GM21390 (cell line): Measurements from ENCODE around the gene PLEKHA5.
"Not testable (repeated sequence)": the region's sequence is repeated elsewhere in the genome, so short reads cannot be mapped to it uniquely, and the experiment has no call there.

Experiments used
- ATAC-seq: cut with Tn5 transposase; IDR thresholded peaks from one replicate; pipeline ENCODE4 v1.9.1; 2021; ENCODE audit not compliant: unreplicated experiment

Gene PLEKHA5

GRCh38 chr12:19306366-19306765, 176.8 kb downstream of the PLEKHA5 start:
- ATAC-seq: no peak

GRCh38 chr12:19307451-19307850, 177.9 kb downstream of the PLEKHA5 start:
- ATAC-seq: no peak

DNA sequence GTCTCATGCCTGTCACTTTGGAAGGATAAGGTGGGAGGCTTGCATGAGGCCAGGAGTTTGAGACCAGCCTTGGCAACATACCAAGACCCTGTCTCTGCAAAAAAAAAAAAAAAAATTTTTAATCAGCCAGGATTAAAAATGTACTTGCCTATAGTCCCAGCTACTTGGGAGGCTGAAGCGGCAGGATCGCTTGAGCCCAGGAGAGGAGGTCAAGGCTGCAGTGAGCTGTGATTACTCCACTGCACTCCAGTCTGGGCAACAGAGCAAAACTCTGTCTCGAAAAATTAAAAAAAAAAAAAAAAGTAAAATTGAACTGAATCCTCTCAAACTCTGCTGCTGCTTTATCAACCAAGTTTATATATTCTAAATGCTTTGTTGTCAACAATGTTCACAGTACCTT, 181.6 kb downstream of the PLEKHA5 start:
- no peak for ATAC-seq

- no peak for ATAC-seq
Measured at GRCh38 chr12:19312637-19313036, 183.1 kb downstream of the PLEKHA5 start.

DNA sequence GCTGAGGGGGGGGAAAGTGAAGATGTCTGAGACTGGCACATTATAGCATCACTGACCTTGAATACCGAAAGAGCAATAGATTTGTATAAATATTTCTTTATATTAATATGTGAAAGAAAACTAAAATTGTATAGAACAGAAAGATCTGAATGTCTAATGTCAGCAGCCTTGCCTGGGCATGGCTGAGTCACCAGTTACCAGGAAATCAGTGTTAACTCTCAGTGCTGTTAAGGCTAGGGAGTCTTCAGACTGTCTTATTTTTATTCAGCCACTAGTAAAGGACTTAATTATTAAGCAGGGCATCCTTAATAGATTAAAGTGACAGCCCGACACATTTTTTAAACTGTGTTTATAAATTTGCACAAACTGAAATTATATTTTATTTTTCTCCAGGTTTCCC, 186.9 kb downstream of the PLEKHA5 start:
- no peak for ATAC-seq

- ATAC-seq: no peak
Measured at GRCh38 chr12:19322376-19322775, 192.8 kb downstream of the PLEKHA5 start.

- no peak for ATAC-seq
Measured at GRCh38 chr12:19323805-19324204, 194.3 kb downstream of the PLEKHA5 start.

DNA sequence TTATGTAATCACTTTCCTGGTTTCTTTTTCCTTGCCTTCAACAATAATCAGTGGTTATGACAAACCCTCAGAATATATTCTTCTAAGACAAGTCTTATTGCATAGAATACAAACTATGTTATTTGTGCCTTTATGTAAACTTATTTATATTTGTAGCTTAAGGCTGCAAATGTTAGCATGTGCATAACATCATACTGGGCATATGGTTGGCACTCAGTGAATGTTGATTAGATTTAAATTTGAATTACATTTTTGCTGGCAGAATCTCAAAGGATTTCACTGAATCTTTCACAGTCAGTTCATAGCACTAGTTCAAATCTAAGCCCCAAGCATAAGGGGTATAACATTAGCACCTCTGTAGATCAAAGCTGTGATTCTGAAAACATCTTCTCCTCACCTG, 196.6 kb downstream of the PLEKHA5 start:
- no peak for ATAC-seq

GRCh38 chr12:19332196-19332595, 202.7 kb downstream of the PLEKHA5 start:
- no peak for ATAC-seq

DNA sequence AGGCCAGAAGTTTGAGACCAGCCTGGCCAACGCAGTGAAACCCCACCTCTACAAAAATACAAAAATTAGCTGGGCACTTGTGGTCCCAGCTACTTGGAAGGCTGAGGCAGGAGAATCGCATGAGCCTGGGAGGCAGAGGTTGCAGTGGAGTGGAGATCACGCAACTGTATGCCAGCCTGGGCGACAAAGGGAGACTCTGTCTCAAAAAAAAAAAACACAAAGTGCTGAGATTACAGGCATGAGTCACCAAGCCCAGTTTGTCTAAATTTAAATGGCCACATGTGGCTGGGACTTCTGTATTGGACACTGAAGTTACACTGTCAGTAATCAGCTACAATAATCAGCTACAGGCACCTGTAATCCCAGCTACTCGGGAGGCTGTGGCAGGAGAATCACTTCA, 208.9 kb downstream of the PLEKHA5 start:
- no peak for ATAC-seq

DNA sequence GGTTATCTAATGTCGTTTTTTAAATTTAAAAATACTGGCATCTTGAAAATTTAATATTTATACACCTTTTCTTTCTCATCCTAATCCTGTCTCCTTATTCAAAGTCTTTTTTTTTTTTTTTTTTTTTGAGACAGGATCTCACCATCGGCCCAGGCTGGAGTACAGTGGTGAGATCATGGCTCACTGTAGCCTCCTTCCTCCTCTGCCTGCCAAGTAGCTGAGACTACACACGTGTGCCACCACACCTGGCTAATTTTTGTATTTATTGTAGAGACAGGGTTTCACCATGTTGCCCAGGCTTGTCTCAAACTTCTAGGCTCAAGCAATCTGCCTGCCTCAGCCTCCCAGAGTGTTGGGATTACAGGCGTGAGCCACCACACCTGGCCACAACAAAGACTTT, 221.3 kb downstream of the PLEKHA5 start:
- ATAC-seq: not testable (repeated sequence)

- ATAC-seq: no peak
Measured at GRCh38 chr12:19351346-19351745, 221.8 kb downstream of the PLEKHA5 start.

DNA sequence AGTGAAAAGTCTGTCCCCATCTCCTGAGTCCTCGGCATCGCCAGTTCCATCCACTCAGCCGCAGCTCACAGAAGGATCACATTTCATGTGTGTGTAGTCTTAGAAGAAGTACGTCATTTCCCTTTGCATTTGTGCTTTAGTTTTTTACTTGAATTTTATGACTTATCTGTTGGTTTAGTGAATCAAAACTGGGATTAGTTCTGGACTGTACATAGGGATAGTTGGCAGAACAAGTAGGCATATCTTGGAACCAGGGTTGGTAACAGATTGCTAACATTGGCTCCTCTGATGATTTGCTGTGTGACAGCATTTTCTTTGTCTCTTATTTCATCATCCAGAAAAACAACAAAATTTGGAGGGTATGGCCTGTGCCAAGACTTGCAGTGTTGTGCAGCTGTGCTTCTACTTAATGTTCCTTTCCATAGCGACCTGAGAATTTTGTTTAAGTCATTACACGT, 240.2 kb downstream of the PLEKHA5 start:
- ATAC-seq: no peak

GRCh38 chr12:19373586-19373985, 244.1 kb downstream of the PLEKHA5 start:
- no peak for ATAC-seq

GRCh38 chr12:19375888-19376287, 246.4 kb downstream of the PLEKHA5 start:
- no peak for ATAC-seq

GRCh38 chr12:19376691-19377090, 247.2 kb downstream of the PLEKHA5 start:
- no peak for ATAC-seq

DNA sequence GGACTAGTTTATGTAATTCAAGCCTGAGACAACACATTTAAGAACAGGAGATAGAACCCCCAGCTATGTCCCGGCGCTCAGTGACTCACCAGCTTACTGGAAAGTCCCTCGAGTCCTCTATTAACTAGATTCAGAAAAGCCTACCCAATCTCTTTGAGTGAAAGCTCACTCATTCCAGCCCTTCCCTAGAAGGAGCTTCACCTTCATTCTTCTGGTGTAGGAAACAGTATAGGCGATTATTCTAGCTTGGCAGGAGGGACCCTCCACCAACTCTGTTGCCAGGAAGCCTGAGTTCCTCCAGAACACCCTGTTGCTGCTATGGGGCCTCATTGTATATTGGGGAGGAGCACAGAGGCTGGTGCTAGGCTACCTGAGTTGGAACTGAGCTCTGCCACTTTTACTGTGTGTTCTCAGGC, 252.6 kb downstream of the PLEKHA5 start:
- peak; percentile 82 for ATAC-seq

- no peak for ATAC-seq
Measured at GRCh38 chr12:19382563-19382962, 253.0 kb downstream of the PLEKHA5 start.

DNA sequence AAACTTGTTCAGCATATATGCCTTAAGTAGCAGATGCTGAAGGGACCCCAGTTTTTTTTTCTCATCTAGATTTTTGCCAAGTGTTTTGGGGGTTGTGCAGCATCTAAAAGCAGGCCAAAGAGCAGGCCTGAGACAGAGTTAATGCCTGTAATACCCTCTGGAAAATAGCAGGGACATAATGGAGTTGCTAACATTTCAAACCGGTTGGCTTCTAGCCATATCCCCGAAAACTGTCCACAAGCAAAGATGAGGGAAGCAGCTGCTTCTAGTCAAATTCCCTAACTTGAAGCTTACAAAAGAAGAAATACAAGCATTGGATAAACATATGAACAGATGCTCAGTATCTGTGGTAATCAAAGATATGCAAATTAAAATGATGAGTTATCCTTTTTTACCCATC, 257.6 kb downstream of the PLEKHA5 start:
- ATAC-seq: no peak

- ATAC-seq: no peak
Measured at GRCh38 chr12:19388131-19388549, 258.6 kb downstream of the PLEKHA5 start.

- no peak for ATAC-seq
Measured at GRCh38 chr12:19390051-19390598, 260.6 kb downstream of the PLEKHA5 start.

- not testable (repeated sequence) for ATAC-seq
Measured at GRCh38 chr12:19392644-19393043, 263.1 kb downstream of the PLEKHA5 start.

DNA sequence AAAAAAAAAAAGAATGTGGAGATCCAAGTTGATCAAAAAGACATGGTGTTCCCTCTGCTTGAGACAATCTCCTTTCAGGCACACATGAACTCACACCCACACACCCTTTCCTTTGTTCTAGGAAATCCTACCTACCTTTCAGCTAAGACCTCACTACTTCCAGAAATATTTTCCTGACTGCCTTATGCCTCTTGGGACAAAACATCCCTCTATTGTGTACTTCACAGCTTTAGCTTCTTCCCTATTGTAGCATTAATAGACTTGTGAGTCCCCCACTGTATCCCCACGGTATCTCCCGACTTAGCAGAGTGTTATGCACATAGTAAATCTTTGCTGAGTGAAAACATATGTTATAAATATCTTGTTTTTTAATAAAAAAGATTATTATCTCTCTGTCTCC, 264.9 kb downstream of the PLEKHA5 start:
- ATAC-seq: no peak
